ENCODE measurements around the gene DDAH1. TPM values are rescaled to one million over a fixed set of nuclear protein-coding genes. Genes with fewer than 3 reads are reported as not detected.
A peak's percentile ranks its signal among the peaks of the same experiment; 100 is the strongest.
"Not testable (repeated sequence)": the region's sequence is repeated elsewhere in the genome, so short reads cannot be mapped to it uniquely, and the experiment has no call there.

Gene DDAH1
- total RNA-seq, 3 donors from 2014 or later: 0.16 to 0.48 (median 0.21) TPM

GRCh38 chr1:85484264-85484663 lies 19.3 kb upstream of the DDAH1 start:
- Mint-ChIP-seq H3K27me3 (ENCODE audit: low read depth) (peaks cover 6% of the 10 kb centered on the region), H3K4me1 (ENCODE audit: low read depth) (no peaks in the 10 kb centered on the region), H3K4me3 (no peak overlapping the region), H3K36me3 (ENCODE audit: insufficient read depth) (no peaks in the 10 kb centered on the region), H3K9me3 (no peaks in the 10 kb centered on the region)
- no peak for DNase-seq
- ATAC-seq: no peak

GRCh38 chr1:85481688-85482087 lies 16.7 kb upstream of the DDAH1 start:
- Mint-ChIP-seq H3K9me3 (no peaks in the 10 kb centered on the region), H3K4me3 (no peak overlapping the region), H3K36me3 (ENCODE audit: insufficient read depth) (no peaks in the 10 kb centered on the region), H3K4me1 (ENCODE audit: low read depth) (no peaks in the 10 kb centered on the region), H3K27me3 (ENCODE audit: low read depth) (peaks cover 19% of the 10 kb centered on the region)
- DNase-seq (no peak), ATAC-seq (no peak)

GRCh38 chr1:85480566-85480965 lies 15.6 kb upstream of the DDAH1 start:
- H3K4me1 Mint-ChIP-seq (ENCODE audit: low read depth): no peaks in the 10 kb centered on the region
- no peaks in the 10 kb centered on the region for H3K9me3 Mint-ChIP-seq
- no peaks in the 10 kb centered on the region for H3K36me3 Mint-ChIP-seq (ENCODE audit: insufficient read depth)
- ATAC-seq: no peak
- no peak overlapping the region for H3K4me3 Mint-ChIP-seq
- no peak for DNase-seq
- H3K27me3 Mint-ChIP-seq (ENCODE audit: low read depth): peaks cover 16% of the 10 kb centered on the region

GRCh38 chr1:85479491-85479890 lies 14.5 kb upstream of the DDAH1 start:
- Mint-ChIP-seq H3K4me1 (ENCODE audit: low read depth) (no peaks in the 10 kb centered on the region), H3K27me3 (ENCODE audit: low read depth) (peaks cover 16% of the 10 kb centered on the region), H3K9me3 (no peaks in the 10 kb centered on the region), H3K4me3 (no peak overlapping the region), H3K36me3 (ENCODE audit: insufficient read depth) (no peaks in the 10 kb centered on the region)
- no peak for ATAC-seq
- no peak for DNase-seq

- Mint-ChIP-seq H3K27me3 (ENCODE audit: low read depth) (peaks cover 21% of the 10 kb centered on the region), H3K36me3 (ENCODE audit: insufficient read depth) (no peaks in the 10 kb centered on the region), H3K4me1 (ENCODE audit: low read depth) (no peaks in the 10 kb centered on the region), H3K4me3 (no peak overlapping the region), H3K9me3 (no peaks in the 10 kb centered on the region)
- DNase-seq: no peak
- no peak for ATAC-seq
These were observed 13.4 kb upstream of the DDAH1 start for GRCh38 chr1:85478366-85478765.

- H3K4me3 Mint-ChIP-seq: no peak overlapping the region
- no peaks in the 10 kb centered on the region for H3K9me3 Mint-ChIP-seq
- H3K4me1 Mint-ChIP-seq (ENCODE audit: low read depth): no peaks in the 10 kb centered on the region
- DNase-seq (no peak), ATAC-seq (no peak)
- H3K27me3 Mint-ChIP-seq (ENCODE audit: low read depth): peaks cover 17% of the 10 kb centered on the region
- no peaks in the 10 kb centered on the region for H3K36me3 Mint-ChIP-seq (ENCODE audit: insufficient read depth)
These were observed 10.1 kb upstream of the DDAH1 start for GRCh38 chr1:85475055-85475454.

- ATAC-seq: no peak
- no peaks in the 10 kb centered on the region for H3K4me1 Mint-ChIP-seq (ENCODE audit: low read depth)
- peaks cover 14% of the 10 kb centered on the region for H3K27me3 Mint-ChIP-seq (ENCODE audit: low read depth)
These were observed 8.4 kb upstream of the DDAH1 start for GRCh38 chr1:85473390-85473789.

GRCh38 chr1:85471558-85471957 lies 6.6 kb upstream of the DDAH1 start:
- DNase-seq: no peak
- Mint-ChIP-seq H3K27me3 (ENCODE audit: low read depth) (peaks cover 15% of the 10 kb centered on the region), H3K4me3 (no peak overlapping the region), H3K9me3 (no peaks in the 10 kb centered on the region), H3K36me3 (ENCODE audit: insufficient read depth) (no peaks in the 10 kb centered on the region), H3K4me1 (ENCODE audit: low read depth) (no peaks in the 10 kb centered on the region)
- ATAC-seq: no peak

More at GRCh38 chr1:85473390-85473789, 8.4 kb upstream of the DDAH1 start:
- Mint-ChIP-seq H3K36me3 (ENCODE audit: insufficient read depth) (no peaks in the 10 kb centered on the region), H3K9me3 (no peaks in the 10 kb centered on the region), H3K4me3 (no peak overlapping the region)
- no peak for DNase-seq

- H3K9me3 Mint-ChIP-seq; H3K36me3 Mint-ChIP-seq (ENCODE audit: insufficient read depth); ATAC-seq; DNase-seq; H3K4me3 Mint-ChIP-seq; H3K4me1 Mint-ChIP-seq (ENCODE audit: low read depth): not testable (repeated sequence)
- peaks cover 27% of the 10 kb centered on the region for H3K27me3 Mint-ChIP-seq (ENCODE audit: low read depth)
These were observed 5.2 kb upstream of the DDAH1 start for GRCh38 chr1:85470130-85470529.

- H3K4me1 Mint-ChIP-seq (ENCODE audit: low read depth): peaks cover 9% of the 10 kb centered on the region
- peaks cover 37% of the 10 kb centered on the region for H3K27me3 Mint-ChIP-seq (ENCODE audit: low read depth)
- no peaks in the 10 kb centered on the region for H3K9me3 Mint-ChIP-seq
- no peaks in the 10 kb centered on the region for H3K36me3 Mint-ChIP-seq (ENCODE audit: insufficient read depth)
- ATAC-seq (no peak), DNase-seq (no peak)
- no peak overlapping the region for H3K4me3 Mint-ChIP-seq
These were observed 3.1 kb upstream of the DDAH1 start for GRCh38 chr1:85467929-85468540.

- Mint-ChIP-seq H3K4me1 (ENCODE audit: low read depth) (peaks cover 9% of the 10 kb centered on the region), H3K9me3 (no peaks in the 10 kb centered on the region), H3K36me3 (ENCODE audit: insufficient read depth) (no peaks in the 10 kb centered on the region), H3K27me3 (ENCODE audit: low read depth) (peaks cover 47% of the 10 kb centered on the region), H3K4me3 (no peak overlapping the region)
- no peak for DNase-seq
- ATAC-seq: no peak
These were observed 2.1 kb upstream of the DDAH1 start for GRCh38 chr1:85467036-85467435.

- ATAC-seq: no peak
- Mint-ChIP-seq H3K36me3 (ENCODE audit: insufficient read depth) (no peaks in the 10 kb centered on the region), H3K4me3 (peak overlapping the region; percentile 58), H3K9me3 (no peaks in the 10 kb centered on the region), H3K27me3 (ENCODE audit: low read depth) (peaks cover 56% of the 10 kb centered on the region), H3K4me1 (ENCODE audit: low read depth) (peaks cover 9% of the 10 kb centered on the region)
- no peak for DNase-seq
These were observed 801 bp upstream of the DDAH1 start for GRCh38 chr1:85465786-85466134.

- Mint-ChIP-seq H3K27me3 (ENCODE audit: low read depth) (peaks cover 56% of the 10 kb centered on the region), H3K36me3 (ENCODE audit: insufficient read depth) (no peaks in the 10 kb centered on the region), H3K4me1 (ENCODE audit: low read depth) (peaks cover 9% of the 10 kb centered on the region), H3K9me3 (no peaks in the 10 kb centered on the region), H3K4me3 (peak overlapping the region; percentile 5)
- ATAC-seq (peak; percentile 67 to 80), DNase-seq (peak; percentile 5)
These were observed 361 bp downstream of the DDAH1 start for GRCh38 chr1:85464497-85465098.

- H3K4me3 Mint-ChIP-seq: peak overlapping the region; percentile 5
- no peaks in the 10 kb centered on the region for H3K9me3 Mint-ChIP-seq
- ATAC-seq: no peak
These were observed 1.0 kb downstream of the DDAH1 start for GRCh38 chr1:85463731-85464496.

More at GRCh38 chr1:85463731-85464496, 1.0 kb downstream of the DDAH1 start:
- DNase-seq: no peak
- Mint-ChIP-seq H3K27me3 (ENCODE audit: low read depth) (peaks cover 61% of the 10 kb centered on the region), H3K36me3 (ENCODE audit: insufficient read depth) (no peaks in the 10 kb centered on the region), H3K4me1 (ENCODE audit: low read depth) (peaks cover 9% of the 10 kb centered on the region)

Measured in activated T-cell treated with anti-CD3 and anti-CD28 coated beads, Interleukin-2, amount 50 U/mL, for 4 hours (primary cell).